ENCODE results near the gene THAP11. TPM values are rescaled to one million over a fixed set of nuclear protein-coding genes. Genes with fewer than 3 reads are reported as not detected.

Gene THAP11
- total RNA-seq, 1 experiment from 2014 or later, result 46.5 TPM

DNA sequence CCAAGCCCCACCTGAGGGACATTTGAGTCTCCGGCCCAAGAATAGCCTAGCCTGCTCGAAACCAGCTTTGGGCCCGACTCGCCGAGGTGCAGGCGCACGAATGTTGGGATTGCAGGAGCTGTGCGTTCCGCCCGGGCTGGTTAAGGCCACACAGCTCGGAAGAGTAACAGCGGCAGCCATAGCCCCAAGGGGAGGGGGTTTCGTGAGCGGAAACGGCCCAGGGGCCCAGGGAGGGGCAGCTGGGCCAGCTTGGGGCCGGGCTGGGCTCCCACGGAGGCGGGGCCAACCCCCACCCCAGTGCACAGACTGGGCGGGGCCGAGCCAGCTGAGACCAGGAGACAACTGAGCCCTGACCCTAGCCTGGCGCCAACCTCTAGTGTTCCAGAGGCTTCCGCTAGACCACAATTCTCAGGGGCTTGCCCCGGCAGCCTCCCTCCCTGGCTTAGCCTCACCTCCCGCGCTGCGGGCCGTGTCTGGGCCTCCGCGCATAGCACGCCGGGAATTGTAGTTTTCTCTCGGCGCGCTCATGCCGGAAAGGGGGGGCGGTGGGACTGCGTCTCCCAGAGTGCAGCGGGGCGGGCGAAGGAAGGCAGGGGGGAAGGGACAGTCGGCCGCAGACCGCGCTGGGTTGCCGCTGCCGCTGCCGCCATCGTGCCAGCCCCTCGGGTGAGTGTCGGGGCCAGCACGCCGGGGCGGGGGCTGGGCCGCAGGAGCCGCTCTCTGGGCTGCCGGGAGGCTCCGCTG lies 4.4 kb downstream of the THAP11 start, which contains the start of gene NUTF2 (continued):
- TF ChIP-seq NR3C1 (CRISPR knock-in tag; conservative IDR thresholded peaks at IDR 0.05; ENCODE audit: low read depth) (no peak), ESRRA (CRISPR knock-in tag; IDR thresholded peaks at IDR 0.05; ENCODE audit: borderline replicate concordance) (0 out of 2 replicates have a peak, but pooled peaks have one; percentile 21), TEAD4 (CRISPR knock-in tag; IDR thresholded peaks at IDR 0.05) (peak; percentile 60; the same call in 1 of the 2 replicates), FOXJ3 (CRISPR knock-in tag; IDR thresholded peaks at IDR 0.05; ENCODE audit: borderline replicate concordance) (no peak), GTF2I (CRISPR knock-in tag; conservative IDR thresholded peaks at IDR 0.05) (peak; percentile 66; the same call in 1 of the 2 replicates), JUN (CRISPR knock-in tag; IDR thresholded peaks at IDR 0.05) (no peak), ETV6 (CRISPR knock-in tag; IDR thresholded peaks at IDR 0.05) (peak; percentile 74), ATF1 (CRISPR knock-in tag; IDR thresholded peaks at IDR 0.05) (peak; percentile 78; the same call in 1 of the 2 replicates), RORB (CRISPR knock-in tag; IDR thresholded peaks at IDR 0.05) (no peak), TEAD1 (CRISPR knock-in tag; IDR thresholded peaks at IDR 0.05) (peak; percentile 90), SP1 (CRISPR knock-in tag; conservative IDR thresholded peaks at IDR 0.05) (peak; percentile 79), ZNF317 (CRISPR knock-in tag; IDR thresholded peaks at IDR 0.05; ENCODE audit: borderline replicate concordance, low read depth) (no peak)
- TF ChIP-seq, protein P1, sequence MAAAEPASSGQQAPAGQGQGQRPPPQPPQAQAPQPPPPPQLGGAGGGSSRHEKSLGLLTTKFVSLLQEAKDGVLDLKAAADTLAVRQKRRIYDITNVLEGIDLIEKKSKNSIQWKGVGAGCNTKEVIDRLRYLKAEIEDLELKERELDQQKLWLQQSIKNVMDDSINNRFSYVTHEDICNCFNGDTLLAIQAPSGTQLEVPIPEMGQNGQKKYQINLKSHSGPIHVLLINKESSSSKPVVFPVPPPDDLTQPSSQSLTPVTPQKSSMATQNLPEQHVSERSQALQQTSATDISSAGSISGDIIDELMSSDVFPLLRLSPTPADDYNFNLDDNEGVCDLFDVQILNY (CRISPR knock-in tag; IDR thresholded peaks at IDR 0.05), result peak; percentile 94
- TF ChIP-seq, protein P2, sequence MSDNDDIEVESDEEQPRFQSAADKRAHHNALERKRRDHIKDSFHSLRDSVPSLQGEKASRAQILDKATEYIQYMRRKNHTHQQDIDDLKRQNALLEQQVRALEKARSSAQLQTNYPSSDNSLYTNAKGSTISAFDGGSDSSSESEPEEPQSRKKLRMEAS (CRISPR knock-in tag; IDR thresholded peaks at IDR 0.05), result peak; percentile 89
- TF ChIP-seq, protein P3, sequence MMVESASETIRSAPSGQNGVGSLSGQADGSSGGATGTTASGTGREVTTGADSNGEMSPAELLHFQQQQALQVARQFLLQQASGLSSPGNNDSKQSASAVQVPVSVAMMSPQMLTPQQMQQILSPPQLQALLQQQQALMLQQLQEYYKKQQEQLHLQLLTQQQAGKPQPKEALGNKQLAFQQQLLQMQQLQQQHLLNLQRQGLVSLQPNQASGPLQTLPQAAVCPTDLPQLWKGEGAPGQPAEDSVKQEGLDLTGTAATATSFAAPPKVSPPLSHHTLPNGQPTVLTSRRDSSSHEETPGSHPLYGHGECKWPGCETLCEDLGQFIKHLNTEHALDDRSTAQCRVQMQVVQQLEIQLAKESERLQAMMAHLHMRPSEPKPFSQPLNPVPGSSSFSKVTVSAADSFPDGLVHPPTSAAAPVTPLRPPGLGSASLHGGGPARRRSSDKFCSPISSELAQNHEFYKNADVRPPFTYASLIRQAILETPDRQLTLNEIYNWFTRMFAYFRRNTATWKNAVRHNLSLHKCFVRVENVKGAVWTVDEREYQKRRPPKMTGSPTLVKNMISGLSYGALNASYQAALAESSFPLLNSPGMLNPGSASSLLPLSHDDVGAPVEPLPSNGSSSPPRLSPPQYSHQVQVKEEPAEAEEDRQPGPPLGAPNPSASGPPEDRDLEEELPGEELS (CRISPR knock-in tag; IDR thresholded peaks at IDR 0.05), result 0 out of 2 replicates have a peak, but pooled peaks have one; percentile 22
- TF ChIP-seq, protein P4, sequence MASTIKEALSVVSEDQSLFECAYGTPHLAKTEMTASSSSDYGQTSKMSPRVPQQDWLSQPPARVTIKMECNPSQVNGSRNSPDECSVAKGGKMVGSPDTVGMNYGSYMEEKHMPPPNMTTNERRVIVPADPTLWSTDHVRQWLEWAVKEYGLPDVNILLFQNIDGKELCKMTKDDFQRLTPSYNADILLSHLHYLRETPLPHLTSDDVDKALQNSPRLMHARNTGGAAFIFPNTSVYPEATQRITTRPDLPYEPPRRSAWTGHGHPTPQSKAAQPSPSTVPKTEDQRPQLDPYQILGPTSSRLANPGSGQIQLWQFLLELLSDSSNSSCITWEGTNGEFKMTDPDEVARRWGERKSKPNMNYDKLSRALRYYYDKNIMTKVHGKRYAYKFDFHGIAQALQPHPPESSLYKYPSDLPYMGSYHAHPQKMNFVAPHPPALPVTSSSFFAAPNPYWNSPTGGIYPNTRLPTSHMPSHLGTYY (CRISPR knock-in tag; IDR thresholded peaks at IDR 0.05), result no peak

DNA sequence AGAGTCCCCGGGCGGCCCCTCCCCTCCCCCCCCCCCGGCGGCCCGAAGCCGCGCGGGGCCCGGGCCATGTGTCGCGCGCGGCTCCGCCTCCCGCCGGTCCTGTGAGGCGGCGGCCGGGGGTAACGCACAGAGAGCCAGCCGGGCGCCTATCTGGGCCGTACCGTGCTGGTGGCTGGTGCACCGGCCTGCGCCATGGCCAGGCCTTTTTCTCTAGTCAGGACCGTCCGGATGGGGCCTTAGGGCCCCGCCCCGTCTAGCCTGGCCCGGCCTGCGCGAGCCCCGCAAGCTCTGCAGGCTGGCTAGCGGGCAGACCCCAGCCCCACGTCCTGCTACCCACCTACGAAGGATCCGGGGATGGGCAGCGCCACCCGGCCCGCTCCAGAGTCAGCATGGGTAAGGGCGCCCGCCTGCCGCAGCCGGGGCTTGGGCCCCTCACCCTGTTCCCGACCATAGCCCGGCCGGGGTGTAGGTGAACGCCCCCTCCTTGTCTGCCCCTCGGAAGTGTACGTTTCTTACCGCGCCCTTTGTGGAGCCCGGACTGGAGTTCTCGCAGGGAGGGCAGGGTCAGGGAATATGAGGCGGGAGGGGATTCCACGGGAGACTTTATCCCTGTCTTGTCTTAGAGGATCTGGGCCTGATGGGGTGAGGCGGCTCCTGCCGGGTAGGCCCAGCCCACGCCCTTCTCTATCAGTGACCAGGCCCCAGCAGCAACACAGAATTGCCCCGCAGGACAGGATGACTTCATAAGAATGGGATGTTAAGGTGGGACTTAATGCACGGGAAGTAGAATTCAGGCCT lies 5.1 kb downstream of the THAP11 start, which contains the start of gene CENPT:
Gene CENPT, minus strand, starts transcription at position 630 of the 798 bp plus-strand sequence. CDS start 13,834 bp downstream, outside the sequence.
- ChIA-PET CTCF (interaction anchor here (0.5 to 4.4 kb wide), 7 partner anchors 18 to 179 kb away, joined by 3 to 58 read pairs (median 12); partner anchors contain the start of gene NRN1L), POLR2A (interaction anchor here (1.4 kb wide), 1 partner anchor 14 kb away, joined by 9 read pairs; no protein-coding TSS in a partner anchor)
- Mint-ChIP-seq H3K4me3 (peak within 1 kb of the TSS; percentile 92), H3K27ac (peak within 1 kb of the TSS; percentile 93), H3K9me3 (no peaks in the 10 kb centered on the region), H3K4me1 (peaks cover 43% of the 10 kb centered on the region), H3K27me3 (ENCODE audit: low read depth) (no peaks in the 10 kb centered on the region), H3K36me3 (peaks cover 11% of the 10 kb centered on the region)
- ATAC-seq (peak; percentile 4), DNase-seq (ENCODE audit: low spot score) (no peak)
- TF ChIP-seq NR1H2 (CRISPR knock-in tag; IDR thresholded peaks at IDR 0.05) (no peak), SOX15 (CRISPR knock-in tag; IDR thresholded peaks at IDR 0.05) (no peak), MYBL2 (CRISPR knock-in tag; IDR thresholded peaks at IDR 0.05) (0 out of 2 replicates have a peak, but pooled peaks have one; percentile 34), TEAD4 (CRISPR knock-in tag; IDR thresholded peaks at IDR 0.05) (peak; percentile 39; the same call in 1 of the 2 replicates)
- TF ChIP-seq, protein P5, sequence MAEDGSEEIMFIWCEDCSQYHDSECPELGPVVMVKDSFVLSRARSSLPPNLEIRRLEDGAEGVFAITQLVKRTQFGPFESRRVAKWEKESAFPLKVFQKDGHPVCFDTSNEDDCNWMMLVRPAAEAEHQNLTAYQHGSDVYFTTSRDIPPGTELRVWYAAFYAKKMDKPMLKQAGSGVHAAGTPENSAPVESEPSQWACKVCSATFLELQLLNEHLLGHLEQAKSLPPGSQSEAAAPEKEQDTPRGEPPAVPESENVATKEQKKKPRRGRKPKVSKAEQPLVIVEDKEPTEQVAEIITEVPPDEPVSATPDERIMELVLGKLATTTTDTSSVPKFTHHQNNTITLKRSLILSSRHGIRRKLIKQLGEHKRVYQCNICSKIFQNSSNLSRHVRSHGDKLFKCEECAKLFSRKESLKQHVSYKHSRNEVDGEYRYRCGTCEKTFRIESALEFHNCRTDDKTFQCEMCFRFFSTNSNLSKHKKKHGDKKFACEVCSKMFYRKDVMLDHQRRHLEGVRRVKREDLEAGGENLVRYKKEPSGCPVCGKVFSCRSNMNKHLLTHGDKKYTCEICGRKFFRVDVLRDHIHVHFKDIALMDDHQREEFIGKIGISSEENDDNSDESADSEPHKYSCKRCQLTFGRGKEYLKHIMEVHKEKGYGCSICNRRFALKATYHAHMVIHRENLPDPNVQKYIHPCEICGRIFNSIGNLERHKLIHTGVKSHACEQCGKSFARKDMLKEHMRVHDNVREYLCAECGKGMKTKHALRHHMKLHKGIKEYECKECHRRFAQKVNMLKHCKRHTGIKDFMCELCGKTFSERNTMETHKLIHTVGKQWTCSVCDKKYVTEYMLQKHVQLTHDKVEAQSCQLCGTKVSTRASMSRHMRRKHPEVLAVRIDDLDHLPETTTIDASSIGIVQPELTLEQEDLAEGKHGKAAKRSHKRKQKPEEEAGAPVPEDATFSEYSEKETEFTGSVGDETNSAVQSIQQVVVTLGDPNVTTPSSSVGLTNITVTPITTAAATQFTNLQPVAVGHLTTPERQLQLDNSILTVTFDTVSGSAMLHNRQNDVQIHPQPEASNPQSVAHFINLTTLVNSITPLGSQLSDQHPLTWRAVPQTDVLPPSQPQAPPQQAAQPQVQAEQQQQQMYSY (CRISPR knock-in tag; IDR thresholded peaks at IDR 0.05), result no peak; the same call in 1 of the 2 replicates
- TF ChIP-seq, protein P6, sequence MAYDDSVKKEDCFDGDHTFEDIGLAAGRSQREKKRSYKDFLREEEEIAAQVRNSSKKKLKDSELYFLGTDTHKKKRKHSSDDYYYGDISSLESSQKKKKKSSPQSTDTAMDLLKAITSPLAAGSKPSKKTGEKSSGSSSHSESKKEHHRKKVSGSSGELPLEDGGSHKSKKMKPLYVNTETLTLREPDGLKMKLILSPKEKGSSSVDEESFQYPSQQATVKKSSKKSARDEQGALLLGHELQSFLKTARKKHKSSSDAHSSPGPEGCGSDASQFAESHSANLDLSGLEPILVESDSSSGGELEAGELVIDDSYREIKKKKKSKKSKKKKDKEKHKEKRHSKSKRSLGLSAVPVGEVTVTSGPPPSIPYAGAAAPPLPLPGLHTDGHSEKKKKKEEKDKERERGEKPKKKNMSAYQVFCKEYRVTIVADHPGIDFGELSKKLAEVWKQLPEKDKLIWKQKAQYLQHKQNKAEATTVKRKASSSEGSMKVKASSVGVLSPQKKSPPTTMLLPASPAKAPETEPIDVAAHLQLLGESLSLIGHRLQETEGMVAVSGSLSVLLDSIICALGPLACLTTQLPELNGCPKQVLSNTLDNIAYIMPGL (CRISPR knock-in tag; IDR thresholded peaks at IDR 0.05), result no peak
- TF ChIP-seq, protein P7, sequence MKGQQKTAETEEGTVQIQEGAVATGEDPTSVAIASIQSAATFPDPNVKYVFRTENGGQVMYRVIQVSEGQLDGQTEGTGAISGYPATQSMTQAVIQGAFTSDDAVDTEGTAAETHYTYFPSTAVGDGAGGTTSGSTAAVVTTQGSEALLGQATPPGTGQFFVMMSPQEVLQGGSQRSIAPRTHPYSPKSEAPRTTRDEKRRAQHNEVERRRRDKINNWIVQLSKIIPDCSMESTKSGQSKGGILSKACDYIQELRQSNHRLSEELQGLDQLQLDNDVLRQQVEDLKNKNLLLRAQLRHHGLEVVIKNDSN (CRISPR knock-in tag; IDR thresholded peaks at IDR 0.05), result no peak
